Smooth muscle cell (in vitro differentiated cells): Measurements from ENCODE around the gene GPHN. TPM values are rescaled to one million over a fixed set of nuclear protein-coding genes. Genes with fewer than 3 reads are reported as not detected.
A peak's percentile ranks its signal among the peaks of the same experiment; 100 is the strongest.

Experiments
- DNase-seq: peaks from one replicate; lab custom pipeline; 2025; ENCODE audit not compliant: unreplicated experiment; lab: John Stamatoyannopoulos, UW
- H2AFZ ChIP-seq: fragments of 200-600 bp; sonication (generic); 2 replicates; pipeline ENCODE4 v1.6.0; 2016; ENCODE audit warnings: antibody characterized with exemption, low read depth, mild to moderate bottlenecking
- H3F3A ChIP-seq: fragments of 200-600 bp; sonication (generic); 2 replicates; pipeline ENCODE4 v1.6.0; 2017; ENCODE audit warnings: antibody characterized with exemption, low read depth
- H3K27ac ChIP-seq: fragments of 200-600 bp; sonication (generic); 2 replicates; pipeline ENCODE4 v1.5.1; 2016; ENCODE audit warnings: low read depth, mild to moderate bottlenecking
- H3K27me3 ChIP-seq: fragments of 200-600 bp; sonication (generic); 2 replicates; pipeline ENCODE4 v1.6.1; 2016; ENCODE audit warnings: low read depth, mild to moderate bottlenecking
- H3K36me3 ChIP-seq: fragments of 200-600 bp; sonication (generic); 2 replicates; pipeline ENCODE4 v1.5.1; 2016; ENCODE audit warnings: low read depth
- H3K4me1 ChIP-seq: fragments of 200-600 bp; sonication (generic); 2 replicates; pipeline ENCODE4 v1.5.1; 2016; ENCODE audit warnings: low read depth
- H3K4me2 ChIP-seq: fragments of 200-600 bp; sonication (generic); 2 replicates; pipeline ENCODE4 v1.6.0; 2016; ENCODE audit warnings: mild to moderate bottlenecking
- H3K4me3 ChIP-seq: fragments of 200-600 bp; sonication (generic); 2 replicates; pipeline ENCODE4 v1.5.1; 2016; ENCODE audit warnings: mild to moderate bottlenecking
- H3K79me2 ChIP-seq: fragments of 200-600 bp; sonication (generic); 2 replicates; pipeline ENCODE4 v1.6.0; 2016; ENCODE audit warnings: low read depth, mild to moderate bottlenecking
- H3K9ac ChIP-seq: fragments of 200-600 bp; sonication (generic); 2 replicates; pipeline ENCODE4 v1.6.0; 2016; ENCODE audit warnings: low read depth
- H3K9me3 ChIP-seq: fragments of 200-600 bp; sonication (generic); replicated peaks from 2 replicates; pipeline ENCODE4 v1.5.1; 2016; ENCODE audit warnings: low read depth
- H4K20me1 ChIP-seq: fragments of 200-600 bp; sonication (generic); 2 replicates; pipeline ENCODE4 v1.6.0; 2016; ENCODE audit warnings: low read depth
- CTCF ChIP-seq: fragments of 200-600 bp; sonication (generic); IDR thresholded peaks from 2 replicates; pipeline ENCODE4 v1.5.1; 2017; ENCODE audit warnings: borderline replicate concordance, mild to moderate bottlenecking, antibody characterized with exemption; ENCODE audit not compliant: insufficient read depth, poor library complexity, severe bottlenecking
- WGBS: methylation state at CpG from one replicate; pipeline ENCODE4 v1.1.7; 2016; ENCODE audit warnings: low lambda C conversion rate; 5-methylcytosine and 5-hydroxymethylcytosine counted together
- polyA plus RNA-seq: library from polyadenylated mRNA; unstranded; fragments of >200 nt; fragmentation: Nextera tagmentation; extraction: Ambion mirVana; gene quantifications from 2 replicates; pipeline ENCODE4 v1.2.1, GENCODE V29; 2016
- total RNA-seq: library from RNA; depleted of rRNA; stranded (reverse); fragments of >200 nt; gene quantifications from 2 replicates; pipeline ENCODE4 v1.2.3, GENCODE V29; 2014

The GPHN gene
- total and polyA plus RNA-seq, 2 experiments from 2014 or later, result 8.6 to 18.9 TPM

- no peak for TF ChIP-seq CTCF
- no peak overlapping the region for H3K27ac ChIP-seq
- no peak overlapping the region for H3K4me2 ChIP-seq
- H3F3A ChIP-seq, result no peaks in the 10 kb centered on the region
- H3K9ac ChIP-seq, result no peak overlapping the region
- no peak overlapping the region for H3K4me3 ChIP-seq
- H3K36me3 ChIP-seq, result no peaks in the 10 kb centered on the region
- DNase-seq, result no peak
- no peaks in the 10 kb centered on the region for H3K79me2 ChIP-seq
- no peaks in the 10 kb centered on the region for H3K27me3 ChIP-seq
- H2AFZ ChIP-seq, result no peak overlapping the region
- H3K9me3 ChIP-seq, result no peaks in the 10 kb centered on the region
- H3K4me1 ChIP-seq, result no peaks in the 10 kb centered on the region
- H4K20me1 ChIP-seq, result no peaks in the 10 kb centered on the region
These were observed 625.2 kb downstream of the GPHN start for GRCh38 chr14:67133144-67133543.

- no peak overlapping the region for H3K9ac ChIP-seq
- H3F3A ChIP-seq, result no peaks in the 10 kb centered on the region
- TF ChIP-seq CTCF, result no peak
- H3K27me3 ChIP-seq, result no peaks in the 10 kb centered on the region
- no peaks in the 10 kb centered on the region for H3K9me3 ChIP-seq
- H2AFZ ChIP-seq, result no peak overlapping the region
- no peaks in the 10 kb centered on the region for H3K4me1 ChIP-seq
- 91% methylated on average over 3 of the region's 3 CpGs for WGBS
- no peak for DNase-seq
- no peak overlapping the region for H3K4me3 ChIP-seq
- H3K79me2 ChIP-seq, result no peaks in the 10 kb centered on the region
- no peaks in the 10 kb centered on the region for H3K36me3 ChIP-seq
- H3K4me2 ChIP-seq, result no peak overlapping the region
- H4K20me1 ChIP-seq, result no peaks in the 10 kb centered on the region
- H3K27ac ChIP-seq, result no peak overlapping the region
These were observed 625.9 kb downstream of the GPHN start for GRCh38 chr14:67133595-67134441.

- Histone ChIP-seq H3K4me2 (no peak overlapping the region), H3K36me3 (no peaks in the 10 kb centered on the region), H3K27ac (no peak overlapping the region), H3K4me1 (no peaks in the 10 kb centered on the region), H2AFZ (no peak overlapping the region), H3F3A (no peaks in the 10 kb centered on the region), H3K4me3 (no peak overlapping the region), H3K9me3 (no peaks in the 10 kb centered on the region), H3K9ac (no peak overlapping the region), H3K27me3 (no peaks in the 10 kb centered on the region), H3K79me2 (no peaks in the 10 kb centered on the region), H4K20me1 (no peaks in the 10 kb centered on the region)
- peak; percentile 45 for TF ChIP-seq CTCF
- DNase-seq, result no peak
These were observed 629.9 kb downstream of the GPHN start for GRCh38 chr14:67137744-67138371.

- Histone ChIP-seq H3K4me1 (no peaks in the 10 kb centered on the region), H3K9me3 (no peaks in the 10 kb centered on the region), H3K36me3 (no peaks in the 10 kb centered on the region), H2AFZ (no peak overlapping the region), H3K4me2 (no peak overlapping the region), H3K27ac (no peak overlapping the region), H3K9ac (no peak overlapping the region), H3F3A (no peaks in the 10 kb centered on the region), H3K4me3 (no peak overlapping the region), H3K27me3 (no peaks in the 10 kb centered on the region), H3K79me2 (no peaks in the 10 kb centered on the region), H4K20me1 (no peaks in the 10 kb centered on the region)
- TF ChIP-seq CTCF, result no peak
- DNase-seq, result no peak
- WGBS, result 87% methylated on average over 2 of the region's 2 CpGs
These were observed 632.6 kb downstream of the GPHN start for GRCh38 chr14:67140556-67140955.
